ENCODE results near the gene FAM89B.

Gene FAM89B

DNA sequence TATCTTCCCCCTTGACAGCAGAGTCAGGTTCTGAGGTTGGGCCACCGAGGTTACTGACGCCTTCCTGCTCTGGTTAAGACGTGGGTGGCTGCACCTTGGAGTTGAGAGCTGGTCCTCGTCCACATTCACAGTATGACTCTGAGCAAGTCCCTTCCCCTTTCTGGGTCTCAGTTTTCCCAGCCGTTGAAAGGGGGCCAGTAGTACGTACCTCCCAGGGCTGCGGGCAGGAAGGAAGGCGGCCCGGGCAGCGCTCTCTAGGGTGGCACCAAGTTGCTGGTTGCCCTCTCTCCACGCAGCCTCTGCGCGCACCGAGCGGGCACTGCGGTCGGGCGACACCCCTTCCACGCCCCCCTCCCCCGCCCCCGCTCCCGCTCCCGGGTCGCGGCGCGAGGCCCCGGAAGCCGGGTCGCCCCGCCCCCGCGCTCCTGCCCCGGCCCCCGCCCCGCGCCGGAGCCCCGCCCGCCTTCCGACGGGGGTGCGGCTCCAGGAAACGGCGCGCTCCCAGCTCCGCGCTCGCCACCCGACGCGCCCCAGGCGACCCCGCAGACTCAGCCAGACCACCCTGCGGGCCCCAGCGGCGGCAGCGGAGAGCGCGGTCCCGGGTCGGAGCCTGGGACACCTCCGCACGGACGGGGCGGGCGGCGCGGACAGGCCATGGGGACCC is 3.4 kb downstream of the FAM89B start, which contains the start of gene EHBP1L1:
Gene EHBP1L1 (plus strand): TSS at position 486 of the 664 bp plus-strand sequence. CDS start 250 bp downstream, outside the sequence.
- peak in 1 of 2 experiments; percentile 69 for DNase-seq

DNA sequence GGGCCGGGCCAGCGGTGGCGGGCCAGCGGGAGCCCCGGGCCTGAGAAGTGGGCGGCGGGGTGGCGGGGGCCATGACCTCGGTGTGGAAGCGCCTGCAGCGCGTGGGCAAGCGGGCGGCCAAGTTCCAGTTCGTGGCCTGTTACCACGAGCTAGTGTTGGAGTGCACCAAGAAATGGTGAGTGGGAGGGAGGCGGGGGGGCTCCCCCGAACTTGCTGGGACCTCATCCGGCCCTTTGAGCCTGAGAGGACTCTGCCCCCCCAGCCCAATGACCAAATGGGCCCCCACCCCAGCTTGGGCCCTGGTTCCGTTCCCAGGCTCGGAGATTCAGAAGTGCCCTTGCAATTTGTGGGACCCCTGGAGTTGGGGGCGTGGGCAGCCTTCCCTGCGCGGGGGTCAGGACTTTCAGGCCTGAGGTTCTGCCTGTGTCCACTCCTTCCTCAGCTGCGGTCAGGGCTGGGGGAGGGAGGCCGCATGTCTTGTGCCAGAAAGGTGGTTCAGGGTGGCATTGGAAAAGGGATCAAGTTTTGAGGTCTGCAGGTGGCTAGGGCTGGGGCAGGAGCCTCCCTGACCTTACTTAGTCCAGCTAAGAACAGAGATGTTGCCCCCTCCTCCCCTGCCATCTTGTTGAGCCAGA is 4.0 kb downstream of the FAM89B start:
- no peak for DNase-seq

DNA sequence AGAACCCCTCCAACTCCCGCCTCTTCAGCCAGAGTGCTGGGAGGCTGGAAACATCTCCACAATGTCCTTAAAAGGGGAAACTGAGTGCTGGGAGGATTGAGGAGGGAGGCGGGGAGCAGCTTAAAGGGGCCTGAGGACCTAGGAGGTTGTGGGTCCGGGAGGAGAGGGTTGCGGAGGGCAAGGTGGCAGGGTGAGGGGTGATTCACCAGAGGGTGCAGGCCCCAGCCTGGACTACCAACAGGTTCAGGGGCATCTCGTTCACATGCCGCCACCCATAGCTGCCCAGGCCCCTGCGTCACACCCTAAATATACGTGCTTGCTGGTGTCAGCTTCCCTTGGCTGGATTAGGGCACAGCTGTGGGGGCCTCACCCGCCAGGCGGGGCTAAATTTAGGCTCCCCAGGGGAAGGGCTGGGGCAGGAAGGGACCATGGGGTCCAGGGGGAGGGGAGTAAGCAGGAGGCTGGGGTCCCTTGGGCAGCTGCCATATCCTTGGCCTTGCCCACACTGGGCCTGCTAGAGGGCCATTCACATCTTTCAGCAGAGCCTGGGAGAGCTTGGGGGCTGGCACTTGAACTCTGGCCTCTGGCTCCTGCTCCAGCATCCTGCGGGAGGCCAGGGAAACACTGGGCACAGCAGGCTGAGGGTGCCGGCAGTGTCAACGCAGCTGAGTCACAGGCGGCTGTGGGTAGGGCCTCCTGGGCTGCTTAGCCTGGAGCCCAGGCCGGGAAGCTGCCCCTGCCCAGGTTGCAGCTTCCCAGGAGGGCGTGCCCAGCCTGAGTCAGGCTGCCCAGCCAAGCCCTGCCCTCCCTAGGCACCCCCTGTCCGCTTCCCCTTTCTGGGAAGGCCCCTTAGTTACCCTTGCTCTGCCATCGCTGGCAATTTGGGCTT is 4.8 kb downstream of the FAM89B start:
- DNase-seq: no peak

DNA sequence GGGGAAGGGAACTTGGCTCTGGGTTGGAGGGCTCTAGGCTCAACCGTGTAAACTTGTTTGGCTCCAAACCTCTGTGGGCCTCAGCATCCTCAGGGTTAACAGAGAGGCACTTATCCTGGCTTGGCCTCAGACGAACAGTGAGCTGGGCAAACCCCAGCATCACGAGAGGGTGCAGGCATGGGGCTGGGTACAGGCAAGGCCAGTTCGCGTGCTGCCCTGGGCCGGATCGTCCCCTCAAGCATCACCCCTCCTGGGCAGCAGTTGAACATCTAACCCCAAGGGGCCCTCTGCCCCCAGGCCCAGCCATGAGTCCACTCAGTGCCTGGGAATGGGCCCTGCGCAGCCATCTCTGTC is 5.4 kb downstream of the FAM89B start:
- DNase-seq: no peak

DNA sequence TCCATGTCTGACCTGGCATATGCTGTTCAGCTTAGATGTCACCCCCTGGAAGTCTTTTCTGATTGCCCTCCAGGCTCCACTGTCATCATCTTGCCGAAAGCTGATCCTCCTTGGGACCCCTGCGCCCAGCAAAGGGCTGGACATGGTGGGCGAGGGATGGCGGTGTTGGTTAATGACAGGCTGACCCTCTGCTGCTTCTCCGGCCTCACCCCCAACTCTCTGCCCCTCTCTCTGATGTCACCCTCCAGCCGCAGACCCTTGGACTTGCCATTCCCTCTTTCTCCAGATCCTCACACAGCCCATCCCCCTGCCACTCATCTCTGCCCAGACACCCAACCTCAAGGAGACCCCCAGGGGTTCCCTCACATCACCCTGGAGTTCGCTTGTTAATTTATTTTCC is 5.8 kb downstream of the FAM89B start:
- no peak for DNase-seq

DNA sequence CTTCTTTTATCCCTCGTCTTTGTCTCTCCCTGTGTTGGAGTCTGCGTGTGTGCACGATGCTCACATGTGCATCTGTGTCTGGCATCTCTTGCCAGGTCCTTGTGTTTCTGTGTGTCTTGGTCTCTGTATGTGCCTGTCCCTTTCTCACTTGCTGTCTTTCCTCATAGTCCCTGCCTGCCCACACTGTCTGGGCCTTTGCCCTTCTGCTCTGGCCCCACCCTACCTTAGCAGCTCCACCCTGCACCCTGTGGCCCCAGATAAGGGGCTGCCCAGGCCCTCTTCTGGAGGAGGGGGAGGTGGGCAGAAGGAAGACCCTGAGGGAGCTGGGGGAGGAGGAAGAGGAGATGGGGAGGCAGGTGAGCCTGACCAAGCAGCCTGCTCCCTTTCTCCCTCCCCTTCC is 6.3 kb downstream of the FAM89B start:
- DNase-seq: no peak

DNA sequence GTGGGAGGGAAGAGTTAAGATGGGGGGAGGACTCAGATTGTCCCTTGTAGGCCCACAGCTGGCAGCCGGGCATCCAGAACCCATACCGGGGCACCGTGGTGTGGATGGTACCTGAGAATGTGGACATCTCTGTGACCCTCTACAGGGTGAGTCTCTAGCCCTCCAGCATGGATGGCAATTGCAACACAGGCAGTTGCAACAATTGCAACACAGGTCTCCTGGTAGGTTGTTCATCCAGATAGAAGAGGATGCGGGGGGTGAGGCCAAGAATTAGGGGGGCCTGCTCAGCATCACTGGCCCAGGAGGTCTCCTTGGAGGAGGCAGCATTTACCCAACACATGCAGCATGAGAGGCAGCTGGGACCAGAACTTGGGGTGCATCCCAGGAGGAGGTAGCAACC is 7.0 kb downstream of the FAM89B start:
- no peak for DNase-seq

DNA sequence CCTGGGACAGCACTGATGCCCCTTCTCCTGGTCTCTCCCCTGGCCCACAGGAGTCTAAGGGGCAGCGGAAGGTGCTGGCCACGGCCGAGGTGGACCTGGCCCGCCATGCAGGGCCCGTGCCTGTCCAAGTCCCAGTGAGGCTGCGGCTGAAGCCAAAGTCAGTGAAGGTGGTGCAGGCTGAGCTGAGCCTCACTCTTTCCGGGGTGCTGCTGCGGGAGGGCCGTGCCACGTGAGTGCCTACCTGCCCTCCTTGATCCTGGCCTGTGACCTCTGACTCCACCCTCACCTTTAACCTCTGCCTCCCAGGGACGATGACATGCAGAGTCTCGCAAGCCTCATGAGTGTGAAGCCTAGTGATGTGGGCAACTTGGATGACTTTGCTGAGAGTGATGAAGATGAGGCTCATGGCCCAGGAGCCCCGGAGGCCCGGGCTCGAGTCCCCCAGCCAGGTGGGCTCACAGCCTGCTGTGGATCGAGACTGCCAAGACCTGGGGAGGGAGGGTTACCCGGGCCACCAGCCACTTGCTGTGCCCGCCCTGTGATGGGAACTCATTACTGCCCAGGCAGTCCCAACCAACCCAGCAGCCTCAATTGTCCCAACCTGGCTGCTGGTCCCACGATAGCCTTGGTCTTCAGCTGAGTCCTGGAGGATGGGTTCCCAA is 7.8 kb downstream of the FAM89B start:
- no peak for DNase-seq

DNA sequence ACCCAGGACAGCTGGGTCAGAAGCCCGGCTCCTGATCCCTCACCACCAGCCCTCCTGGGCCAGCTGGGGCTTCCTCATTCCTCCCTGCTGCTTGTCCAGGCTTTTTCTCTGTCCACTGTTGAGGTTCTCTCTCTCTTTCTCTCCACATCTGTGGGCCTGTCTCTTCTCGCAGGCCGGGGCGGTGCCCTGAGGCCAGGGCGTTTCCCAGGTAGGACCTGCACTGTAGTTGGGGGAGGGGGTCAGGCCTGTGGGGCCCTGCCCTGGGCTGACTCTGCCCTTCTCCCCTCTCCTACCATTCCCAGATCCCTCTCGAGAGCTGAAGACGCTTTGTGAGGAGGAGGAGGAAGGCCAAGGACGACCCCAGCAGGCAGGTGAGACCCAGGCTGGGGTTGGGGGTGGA is 8.4 kb downstream of the FAM89B start:
- no peak for DNase-seq

DNA sequence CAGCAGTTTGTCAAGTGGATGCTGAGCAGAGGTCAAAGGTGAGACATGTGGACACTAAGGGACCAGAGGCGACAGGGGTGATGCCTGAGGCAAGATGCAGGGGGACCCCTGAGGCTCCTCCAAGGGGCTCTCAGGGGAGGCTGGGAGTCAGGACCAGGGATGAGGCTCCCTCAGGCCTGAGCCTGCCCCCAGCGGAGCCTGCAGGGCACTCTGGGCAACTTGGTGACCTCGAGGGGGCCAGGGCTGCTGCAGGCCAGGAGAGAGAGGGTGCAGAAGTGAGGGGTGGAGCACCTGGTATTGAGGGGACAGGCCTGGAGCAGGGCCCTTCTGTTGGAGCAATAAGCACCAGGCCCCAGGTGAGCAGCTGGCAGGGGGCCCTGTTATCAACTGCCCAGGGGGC is 9.6 kb downstream of the FAM89B start:
- DNase-seq: no peak

DNA sequence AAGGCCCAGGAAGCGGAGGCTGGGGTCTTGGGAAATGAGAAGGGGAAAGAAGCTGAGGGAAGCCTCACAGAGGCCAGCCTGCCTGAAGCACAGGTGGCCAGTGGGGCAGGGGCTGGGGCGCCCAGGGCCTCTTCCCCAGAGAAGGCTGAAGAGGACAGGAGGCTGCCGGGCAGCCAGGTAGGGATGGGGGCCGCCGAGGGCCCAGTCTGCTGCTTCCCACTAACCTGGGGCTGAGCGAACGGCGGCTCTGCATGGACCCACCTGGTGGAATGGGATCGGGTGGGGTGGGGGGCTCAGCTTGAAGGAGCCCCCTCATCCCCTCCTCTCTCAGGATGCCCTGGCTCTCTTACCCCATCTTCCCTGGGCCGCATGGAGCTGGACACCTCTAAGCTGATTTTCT is 11.3 kb downstream of the FAM89B start:
- no peak for DNase-seq

DNA sequence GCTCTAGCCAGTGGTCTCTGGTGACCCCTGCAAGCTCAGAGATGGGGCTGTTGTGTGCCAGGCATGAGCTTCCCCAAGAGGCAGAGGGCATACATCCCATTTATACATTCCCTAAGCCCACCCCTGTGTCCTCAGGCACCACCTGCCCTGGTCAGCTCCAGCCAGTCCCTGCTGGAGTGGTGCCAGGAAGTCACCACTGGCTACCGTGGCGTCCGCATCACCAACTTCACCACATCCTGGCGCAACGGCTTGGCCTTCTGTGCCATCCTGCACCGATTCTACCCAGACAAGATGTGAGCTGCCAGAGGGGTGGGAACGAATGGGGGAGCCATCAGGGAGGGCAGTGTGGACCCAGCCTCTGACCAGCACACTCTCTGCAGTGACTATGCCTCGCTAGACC is 11.8 kb downstream of the FAM89B start:
- DNase-seq: no peak

DNA sequence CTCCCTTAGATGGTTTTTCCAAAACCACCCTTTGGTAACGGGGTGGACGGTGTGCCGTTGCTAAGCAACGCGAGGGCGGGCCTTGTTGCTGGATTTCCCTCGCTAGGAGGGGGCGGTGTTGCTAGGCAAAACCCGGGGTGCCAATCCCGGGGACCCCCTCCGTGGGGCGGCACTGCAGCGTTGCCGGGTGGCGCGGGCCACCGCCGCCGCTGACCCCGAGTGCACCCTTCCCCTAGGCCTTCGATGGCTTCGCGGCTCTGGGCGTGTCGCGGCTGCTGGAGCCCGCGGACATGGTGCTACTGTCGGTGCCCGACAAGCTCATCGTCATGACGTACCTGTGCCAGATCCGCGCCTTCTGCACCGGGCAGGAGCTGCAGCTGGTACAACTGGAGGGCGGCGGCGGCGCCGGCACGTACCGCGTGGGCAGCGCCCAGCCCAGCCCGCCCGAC is 12.4 kb downstream of the FAM89B start:
- DNase-seq: no peak

DNA sequence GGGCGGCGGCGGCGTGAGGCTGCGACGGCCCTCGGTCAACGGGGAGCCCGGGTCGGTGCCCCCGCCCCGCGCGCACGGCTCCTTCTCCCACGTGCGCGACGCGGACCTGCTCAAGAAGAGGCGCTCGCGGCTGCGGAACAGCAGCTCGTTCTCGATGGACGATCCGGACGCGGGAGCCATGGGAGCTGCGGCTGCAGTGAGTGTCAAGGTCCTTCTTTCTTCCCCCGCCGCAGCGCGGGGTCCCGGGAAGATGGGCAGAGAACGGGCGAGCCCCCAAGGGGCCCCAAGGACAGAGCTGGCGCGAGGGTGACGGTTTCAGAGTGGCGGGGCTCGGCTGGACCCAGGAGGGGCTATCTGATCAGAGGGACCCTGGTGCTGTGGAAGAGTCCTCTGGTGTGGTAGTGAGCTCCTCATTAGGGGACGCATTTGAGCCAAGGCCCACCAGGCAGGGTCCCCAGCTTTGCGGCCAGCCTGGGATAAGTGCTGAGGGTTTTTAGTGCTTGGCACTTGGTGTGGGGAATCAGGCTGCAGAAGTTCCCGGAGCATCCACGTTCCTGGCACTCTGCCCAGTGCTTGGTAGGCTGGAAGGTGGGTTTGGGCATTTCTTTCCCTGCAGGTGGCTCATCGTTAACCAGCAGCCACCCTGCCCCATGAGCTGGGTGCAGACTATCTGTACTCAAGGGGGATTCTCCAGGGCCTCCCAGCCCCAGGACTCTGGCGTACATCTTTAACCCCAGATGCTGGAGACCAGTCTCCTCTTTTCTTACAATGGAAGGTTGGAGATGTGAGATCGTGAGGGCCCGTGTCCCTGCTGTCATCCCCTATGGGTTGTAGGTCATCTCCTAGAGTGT is 13.3 kb downstream of the FAM89B start:
- DNase-seq: no peak

DNA sequence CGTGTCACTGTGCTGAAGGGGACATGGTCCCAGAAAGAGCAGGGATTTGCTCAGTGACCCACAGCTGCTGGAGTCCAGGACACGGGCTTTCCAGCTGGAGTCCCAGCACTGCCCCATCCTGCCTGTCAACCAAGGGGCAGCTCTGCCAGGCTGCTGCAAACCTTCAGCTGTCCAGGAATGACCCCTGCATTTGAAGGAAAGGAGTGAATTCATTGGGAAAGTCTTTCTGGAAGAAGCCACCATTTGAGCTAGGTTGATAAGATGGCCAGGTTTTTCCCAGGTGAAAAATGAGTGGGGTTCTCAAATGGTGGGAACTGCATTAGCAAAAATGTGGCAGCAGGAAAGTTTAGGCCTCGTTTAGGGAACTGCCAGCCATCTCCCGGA is 13.9 kb downstream of the FAM89B start:
- DNase-seq: no peak

DNA sequence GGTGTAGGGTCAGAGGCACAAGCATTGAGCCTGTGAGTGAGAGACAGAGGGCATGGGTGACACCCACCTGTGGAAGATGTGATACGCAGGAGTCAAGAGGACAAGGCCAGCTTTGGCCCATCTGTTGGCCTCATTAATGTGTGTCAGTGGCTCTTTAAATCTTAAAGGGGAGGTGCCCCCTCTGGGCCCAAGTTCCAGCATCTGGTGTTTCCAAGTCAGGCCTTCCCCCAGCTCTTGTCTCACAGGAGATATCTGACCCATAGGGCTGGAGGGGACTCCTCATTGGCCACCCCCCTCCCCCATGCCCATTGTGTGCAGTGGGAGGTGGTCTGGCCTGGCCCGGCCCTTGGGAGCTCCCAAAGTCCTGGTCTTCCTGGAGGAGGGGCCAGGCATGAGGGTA is 14.3 kb downstream of the FAM89B start:
- no peak for DNase-seq

DNA sequence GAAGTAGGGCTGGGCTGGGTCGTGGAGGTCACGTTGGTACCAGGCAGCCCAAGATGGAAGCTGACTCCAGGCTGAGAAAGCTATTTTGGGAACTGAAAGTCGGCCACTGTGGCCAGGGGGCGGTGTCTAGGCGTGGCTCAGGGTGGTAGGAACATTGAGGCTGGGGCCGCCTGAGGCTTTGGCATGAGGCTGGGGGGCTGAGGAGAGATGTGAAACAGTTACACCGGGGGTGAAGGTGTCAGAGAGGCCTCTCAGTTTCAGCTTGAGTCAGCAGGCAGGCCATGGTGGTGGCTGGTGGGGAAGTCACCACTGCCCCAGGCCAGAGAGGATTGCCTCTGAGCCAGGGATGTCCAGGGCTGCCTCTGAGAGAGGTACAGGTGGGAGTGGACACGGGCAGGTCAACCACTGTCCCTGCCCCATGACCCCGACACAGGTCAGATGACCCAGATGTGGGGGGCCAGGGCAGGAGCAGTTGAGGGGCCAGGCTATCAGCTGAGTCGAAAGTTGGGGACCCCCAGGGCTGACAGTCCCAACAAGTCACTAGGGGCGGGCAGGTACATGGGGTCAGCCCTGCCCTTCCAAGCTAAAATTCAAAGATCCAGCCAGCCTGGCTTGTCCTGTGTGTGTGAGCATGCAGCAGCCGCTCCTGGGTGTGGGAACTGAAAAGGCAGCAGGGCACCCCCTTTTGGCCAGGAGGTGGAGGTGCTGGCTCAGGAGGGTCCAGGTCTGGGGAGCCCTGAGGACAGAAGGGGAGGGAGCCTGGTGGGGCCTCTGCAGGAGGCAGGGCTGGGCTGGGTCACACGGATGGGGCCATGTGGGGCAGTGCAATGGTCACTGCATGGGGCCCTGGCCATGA is 16.1 kb downstream of the FAM89B start:
- DNase-seq: peak in 1 of 2 experiments; percentile 38

DNA sequence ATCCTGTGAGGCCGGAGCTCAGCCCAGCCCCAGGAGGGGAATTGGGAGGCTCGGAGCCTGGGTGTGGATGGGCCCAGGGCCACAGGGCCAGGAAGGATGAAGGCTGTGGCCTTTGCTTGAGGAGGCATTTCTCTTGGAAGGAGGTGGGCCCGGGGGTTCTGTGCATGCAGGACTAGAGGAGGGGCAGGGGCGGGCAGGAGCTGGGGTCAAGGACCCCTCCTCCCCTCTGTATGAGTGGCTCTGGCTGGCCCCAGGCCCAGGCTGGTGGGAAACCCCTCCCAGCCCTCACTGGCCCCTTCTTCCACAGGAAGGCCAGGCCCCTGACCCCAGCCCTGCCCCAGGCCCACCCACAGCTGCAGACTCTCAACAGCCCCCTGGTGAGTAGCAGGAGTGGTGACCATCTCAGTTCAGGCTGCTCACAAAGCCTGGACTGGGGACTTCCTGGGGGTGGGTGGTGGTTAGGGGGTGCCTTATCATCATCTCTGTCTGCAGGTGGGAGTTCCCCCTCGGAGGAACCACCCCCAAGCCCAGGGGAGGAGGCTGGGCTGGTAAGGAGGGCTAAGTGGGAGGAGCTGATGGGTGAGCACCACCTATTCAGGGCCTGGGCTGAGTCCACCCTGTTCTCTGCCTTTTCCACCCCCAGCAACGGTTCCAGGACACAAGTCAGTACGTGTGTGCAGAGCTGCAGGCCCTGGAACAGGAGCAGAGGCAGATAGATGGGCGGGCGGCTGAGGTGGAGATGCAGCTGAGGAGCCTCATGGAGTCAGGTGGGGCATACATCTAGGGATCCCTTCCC is 17.3 kb downstream of the FAM89B start:
- no peak for DNase-seq

DNA sequence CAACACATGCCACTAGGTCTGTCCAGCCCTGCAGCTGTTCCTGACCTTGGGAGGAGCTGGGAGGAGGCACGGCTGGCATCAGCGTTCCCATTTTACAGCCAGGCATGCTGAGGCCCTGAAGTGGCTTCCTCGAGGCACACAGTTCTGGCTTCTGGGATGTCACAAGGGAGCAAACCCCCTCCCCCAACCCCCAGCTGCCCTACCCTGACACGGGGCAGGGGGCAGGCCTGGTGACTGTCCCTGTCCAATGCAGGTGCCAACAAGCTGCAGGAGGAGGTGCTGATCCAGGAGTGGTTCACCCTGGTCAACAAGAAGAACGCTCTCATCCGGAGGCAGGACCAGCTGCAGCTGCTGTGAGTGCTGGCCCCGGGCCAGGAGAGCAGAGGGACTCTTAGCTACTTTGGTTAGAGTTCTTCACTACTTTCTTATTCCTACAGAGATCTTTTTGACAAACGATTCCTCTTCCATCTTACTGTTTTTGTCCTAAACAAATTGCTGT is 18.0 kb downstream of the FAM89B start:
- peak; percentile 71 to 80 for DNase-seq

Data from SHP77 (cell line).